ENCODE data around the gene IGFLR1.
"Not testable (repeated sequence)": the region's sequence is repeated elsewhere in the genome, so short reads cannot be mapped to it uniquely, and the experiment has no call there.

Gene IGFLR1

DNA sequence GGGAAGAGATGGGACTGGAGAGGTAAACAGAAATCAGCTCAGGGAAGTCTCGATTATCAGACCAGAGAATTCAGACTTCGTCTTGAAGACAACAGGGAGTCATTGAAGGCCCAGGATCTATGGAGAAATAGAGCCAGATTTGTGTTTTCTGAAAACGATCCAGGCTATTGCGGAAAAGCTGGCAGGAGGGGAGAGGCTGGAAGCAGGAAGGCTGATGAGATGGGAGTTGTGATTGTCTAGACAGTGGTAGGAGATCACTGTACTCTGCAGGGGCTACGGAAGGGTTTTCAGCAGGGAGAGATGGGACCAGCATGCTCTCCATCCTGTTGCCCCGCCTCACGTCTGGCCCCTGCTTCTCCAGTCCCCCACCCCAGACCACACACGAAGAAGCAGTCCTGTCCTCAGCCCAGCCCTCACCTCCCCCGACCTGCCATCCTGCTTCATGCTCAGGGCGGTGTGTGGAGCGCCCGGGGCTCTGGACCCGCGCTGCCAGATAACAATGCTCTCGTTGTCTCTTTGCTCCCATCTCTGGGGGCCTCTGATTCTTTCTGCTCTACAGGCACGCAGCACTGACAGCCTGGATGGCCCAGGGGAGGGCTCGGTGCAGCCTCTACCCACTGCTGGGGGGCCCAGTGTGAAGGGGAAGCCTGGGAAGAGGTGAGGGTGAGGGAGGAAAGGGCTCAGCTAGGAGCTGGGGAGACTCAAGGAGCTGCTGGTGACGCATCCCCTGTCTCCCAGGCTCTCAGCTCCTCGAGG is 35.0 kb upstream of the IGFLR1 start:
- no peak for DNase-seq (ENCODE audit: low read depth in 3 of 3)

DNA sequence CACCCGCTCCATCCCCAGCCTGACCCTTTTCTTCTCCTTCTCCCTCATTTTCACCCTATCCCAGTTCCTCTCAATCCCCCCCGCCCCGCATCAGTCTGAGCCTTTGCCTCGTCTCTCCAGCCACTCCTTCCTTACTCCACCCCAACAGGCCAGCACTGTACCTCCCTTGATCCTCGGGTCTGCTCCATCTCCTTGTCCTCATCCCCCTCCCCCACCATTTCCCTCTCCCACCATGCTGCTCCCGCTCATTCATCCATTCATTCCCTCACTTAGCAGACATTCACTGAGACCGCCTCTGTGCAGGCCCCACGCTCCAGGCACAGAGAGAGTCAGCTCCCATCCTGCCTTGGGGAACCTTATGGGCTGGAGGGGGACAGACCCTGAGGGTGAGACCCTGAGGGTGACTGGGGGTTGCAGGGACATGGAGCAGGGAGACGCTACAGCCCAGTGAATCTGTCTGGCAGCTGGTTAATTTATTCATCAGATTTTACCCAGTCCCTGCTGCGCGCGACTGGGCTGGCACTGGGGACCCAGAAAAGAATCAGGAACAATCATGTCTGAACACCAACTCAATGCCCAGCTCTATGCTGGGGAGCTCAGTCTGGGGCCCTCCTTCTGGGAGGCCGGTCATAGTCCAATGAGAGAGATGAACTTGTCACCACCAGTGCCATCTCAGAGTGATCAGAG is 34.0 kb upstream of the IGFLR1 start:
- no peak for DNase-seq (ENCODE audit: low read depth in 3 of 3)

DNA sequence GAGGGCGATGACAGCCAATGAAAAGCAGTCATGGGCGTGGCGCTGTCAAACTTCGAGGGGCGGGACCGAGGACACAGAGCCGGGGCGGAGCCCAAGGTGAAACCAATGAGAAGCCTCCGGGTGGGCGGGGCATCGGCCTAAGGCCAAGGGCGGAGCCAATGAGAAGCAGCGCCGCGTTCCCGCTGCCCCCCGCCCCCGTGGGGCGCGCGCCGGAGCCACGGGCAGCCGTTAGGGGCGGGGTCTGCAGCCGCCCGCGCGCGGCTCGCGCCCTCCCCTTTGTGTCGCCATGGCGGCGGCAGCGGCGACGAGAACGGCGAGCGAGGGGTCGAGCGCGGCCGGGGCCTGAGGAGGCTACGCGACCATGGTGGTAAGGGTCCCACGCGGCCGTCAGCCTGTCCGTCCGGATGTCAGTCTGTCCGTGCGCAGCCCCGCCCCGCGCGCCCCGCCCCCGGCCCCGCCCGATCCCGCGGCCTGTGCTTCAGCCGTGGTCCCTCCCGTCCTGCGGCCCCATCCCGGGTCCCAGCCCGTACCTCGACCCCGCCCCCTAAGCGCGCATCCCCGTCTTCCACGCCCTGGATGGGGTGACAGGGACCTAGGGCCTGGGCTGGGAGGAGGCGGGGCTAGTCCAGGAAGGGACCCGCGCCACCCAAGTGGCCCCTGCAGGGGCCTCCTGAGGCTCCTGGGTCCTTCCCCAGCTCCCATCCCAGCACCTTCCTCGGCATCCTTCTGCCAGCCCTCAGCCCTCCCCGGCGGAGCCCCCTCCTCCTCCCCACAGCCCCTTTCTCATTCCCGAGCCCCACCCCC is 33.2 kb upstream of the IGFLR1 start, which contains the start of gene ARHGAP33:
TSS of gene ARHGAP33 (plus strand) at position 267 of the 804 bp plus-strand sequence. CDS start at position 362, 95 bp downstream.
- DNase-seq (ENCODE audit: low read depth in 3 of 3) = peak; percentile 98 to 100 (median 99)

DNA sequence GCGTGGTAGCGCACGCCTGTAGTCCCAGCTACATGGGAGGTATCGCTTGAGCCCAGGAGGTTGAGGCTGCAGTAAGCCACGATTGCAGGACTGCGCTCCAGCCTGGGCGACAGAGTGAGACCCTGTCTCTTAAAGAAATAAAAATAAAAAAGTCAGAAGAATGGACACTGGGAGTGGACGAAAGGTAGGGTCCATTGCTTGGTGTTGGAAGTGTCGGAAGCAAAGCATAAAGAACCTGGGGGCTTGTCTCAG is 32.7 kb upstream of the IGFLR1 start:
- DNase-seq (ENCODE audit: low read depth in 3 of 3) = no peak

DNA sequence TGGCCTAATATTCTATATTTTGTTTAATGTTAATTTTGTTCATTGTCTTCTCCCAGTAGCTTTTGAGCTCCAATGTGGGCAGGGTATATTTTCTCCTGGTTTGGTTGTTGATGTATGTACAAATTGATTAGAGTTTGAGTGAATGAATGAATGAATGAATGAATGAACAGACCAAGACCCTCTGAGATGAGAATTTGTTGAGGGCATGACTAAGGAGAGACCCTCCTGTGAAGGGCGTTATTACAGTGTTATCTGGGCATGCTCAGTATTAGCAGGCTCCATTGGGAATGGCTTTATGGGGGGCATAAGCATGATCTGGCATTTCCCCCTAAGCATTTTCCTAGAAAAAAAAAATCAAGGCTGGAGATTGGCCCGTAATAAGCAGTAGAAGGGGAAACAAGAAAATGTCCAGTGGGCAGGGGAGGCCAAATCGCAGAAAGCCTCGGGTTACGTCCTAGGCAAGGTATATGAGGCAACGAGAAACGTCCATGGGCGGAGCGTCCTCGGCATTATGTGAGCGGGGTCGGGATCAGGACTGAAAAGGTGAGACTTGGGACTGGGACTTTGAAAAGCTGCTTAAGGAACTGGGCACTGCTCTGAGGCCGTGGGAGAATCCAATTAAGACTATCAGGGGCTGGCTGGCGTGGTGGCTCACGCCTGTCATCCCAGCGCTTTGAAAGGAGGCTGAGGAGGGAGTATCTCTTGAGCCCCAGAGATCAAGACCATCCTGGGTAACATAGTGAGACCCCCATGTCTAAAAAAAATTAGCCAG is 32.2 kb upstream of the IGFLR1 start:
- no peak for DNase-seq (ENCODE audit: low read depth in 3 of 3)

GRCh38 chr19:35773020-35773806 is 31.0 kb upstream of the IGFLR1 start:
- no peak for DNase-seq (ENCODE audit: low read depth in 3 of 3)

DNA sequence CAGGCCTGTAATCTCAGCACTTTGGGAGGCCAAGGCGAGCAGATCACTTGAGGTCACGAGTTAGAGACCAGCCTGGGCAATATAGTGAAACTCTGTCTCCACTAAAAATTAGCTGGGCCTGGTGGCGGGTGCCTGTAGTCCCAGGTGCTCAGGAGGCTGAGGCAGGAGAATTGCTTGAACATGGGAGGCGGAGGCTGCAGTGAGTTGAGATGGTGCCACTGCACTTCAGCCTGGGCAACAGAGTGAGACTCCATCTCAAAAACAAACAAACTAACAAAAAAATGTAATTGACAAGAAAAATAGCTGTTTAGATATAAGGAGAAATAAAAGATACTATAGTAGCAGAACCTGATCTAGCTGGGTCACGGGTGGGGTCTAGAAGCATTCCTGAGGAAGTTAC is 30.1 kb upstream of the IGFLR1 start:
- DNase-seq (ENCODE audit: low read depth in 3 of 3) = not testable (repeated sequence)

DNA sequence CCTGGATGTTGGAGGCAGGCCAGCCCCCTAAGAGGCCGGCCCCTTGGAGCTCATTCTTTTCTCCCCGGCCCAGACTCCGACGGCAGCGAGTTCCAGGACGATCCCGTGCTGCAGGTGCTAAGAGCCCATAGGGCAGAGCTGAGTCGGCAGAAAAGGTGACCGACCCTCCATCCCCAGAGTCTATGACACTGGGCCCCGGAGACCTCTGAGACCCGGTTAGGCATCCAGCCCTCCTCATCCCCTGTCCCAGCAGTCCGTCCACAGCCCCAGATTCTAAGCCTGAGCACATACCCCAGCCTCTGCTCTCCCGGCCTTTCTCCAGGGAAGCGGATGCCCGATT is 25.8 kb upstream of the IGFLR1 start:
- DNase-seq (ENCODE audit: low read depth in 3 of 3) = no peak

GRCh38 chr19:35767288-35768081 is 25.2 kb upstream of the IGFLR1 start:
- DNase-seq (ENCODE audit: low read depth in 3 of 3) = no peak

- DNase-seq (ENCODE audit: low read depth in 3 of 3) = no peak
Observed at GRCh38 chr19:35766571-35767104, 24.4 kb upstream of the IGFLR1 start.

DNA sequence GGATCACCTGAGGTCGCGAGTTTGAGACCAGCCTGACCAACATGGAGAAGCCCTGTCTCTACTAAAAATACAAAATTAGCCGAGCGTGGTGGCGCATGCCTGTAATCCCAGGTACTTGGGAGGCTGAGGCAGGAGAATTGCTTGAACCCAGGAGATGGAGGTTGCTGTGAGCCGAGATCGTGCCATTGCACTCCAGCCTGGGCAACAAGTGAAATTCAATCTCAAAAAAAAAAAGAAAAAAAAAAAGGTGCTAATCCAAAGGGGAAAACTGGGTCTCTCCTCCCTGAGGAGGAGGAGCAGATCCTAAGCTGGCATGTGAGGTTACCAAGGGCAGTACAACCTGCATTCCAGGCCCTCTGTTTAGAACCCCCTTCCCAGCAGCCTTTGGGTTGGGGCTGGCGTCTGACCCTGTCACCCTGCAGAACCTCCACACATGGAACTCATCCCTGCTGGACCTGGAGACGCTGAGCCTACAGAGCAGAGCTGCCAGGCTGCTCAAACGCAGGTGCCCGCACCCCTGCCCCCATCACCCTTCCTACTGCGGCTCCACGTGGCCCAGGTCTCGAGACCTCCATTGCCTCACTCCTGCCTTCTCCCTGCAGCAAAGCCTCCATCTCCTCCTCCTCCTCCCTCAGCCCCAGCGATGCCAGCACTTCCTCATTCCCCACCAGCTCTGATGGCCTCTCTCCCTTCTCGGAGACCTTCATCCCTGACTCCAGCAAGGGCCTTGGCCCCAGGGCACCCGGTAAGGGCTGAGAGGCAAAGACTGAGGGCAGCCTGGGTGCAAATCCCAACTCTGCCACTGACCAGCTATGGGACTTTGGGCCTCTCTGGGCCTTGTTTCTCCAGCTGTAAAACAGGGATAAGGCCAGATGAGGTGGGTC is 22.4 kb upstream of the IGFLR1 start:
- DNase-seq (ENCODE audit: low read depth in 3 of 3) = no peak

GRCh38 chr19:35760711-35761349 is 18.6 kb upstream of the IGFLR1 start:
- DNase-seq (ENCODE audit: low read depth in 3 of 3) = no peak

DNA sequence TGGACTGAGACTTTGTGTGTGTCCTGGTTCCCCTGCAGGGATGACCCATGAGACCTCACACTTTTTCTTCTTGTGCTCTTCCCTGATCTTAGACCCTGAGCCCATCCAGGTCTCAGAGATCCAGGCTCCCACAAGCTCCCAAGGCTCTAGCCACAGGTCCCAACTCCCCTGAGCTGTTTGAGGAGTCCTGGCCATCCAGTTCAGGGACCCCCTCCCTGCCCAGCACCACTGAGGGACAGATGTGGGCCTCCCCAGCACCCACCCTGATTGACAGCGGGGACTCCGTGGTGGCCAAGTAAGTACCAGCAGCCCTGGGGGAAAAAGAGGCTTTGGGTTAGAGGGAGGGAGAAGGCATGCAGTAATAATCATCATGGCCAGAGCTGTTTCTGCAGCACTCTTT is 17.4 kb upstream of the IGFLR1 start:
- no peak for DNase-seq (ENCODE audit: low read depth in 3 of 3)

- peak; percentile 97 to 99 (median 97) for DNase-seq (ENCODE audit: low read depth in 3 of 3)
Observed at GRCh38 chr19:35757749-35758608, 15.7 kb upstream of the IGFLR1 start, which contains the start of gene PROSER3. Gene PROSER3, plus strand, starts transcription at chr19:35758176. Its CDS starts 40 bp downstream, at chr19:35758216.

- no peak for DNase-seq (ENCODE audit: low read depth in 3 of 3)
Observed at GRCh38 chr19:35757231-35757748, 15.0 kb upstream of the IGFLR1 start.

GRCh38 chr19:35756377-35757230 is 14.4 kb upstream of the IGFLR1 start, which contains the start of gene HSPB6:
Gene HSPB6, minus strand, starts transcription at chr19:35757029. Its CDS starts 21 bp downstream, at chr19:35757008.
- DNase-seq (ENCODE audit: low read depth in 3 of 3) = no peak

All from stimulated activated CD4-positive, alpha-beta T cell treated with anti-CD3 and anti-CD28 coated beads, TNF-alpha, amount 100 ng/mL, for 48 hours (primary cell).